CD14-positive monocyte (primary cell): ENCODE measurements around the gene ADGRG1. TPM values are rescaled to one million over a fixed set of nuclear protein-coding genes. Genes with fewer than 3 reads are reported as not detected.

Source experiments
- DNase-seq, 3 donors: peaks; one replicate each; pipeline ENCODE4 v3.0.0-alpha.2; 2011 to 2022
- H2AFZ ChIP-seq: 2 replicates; pipeline ENCODE4 v1.6.0; 2012; ENCODE audit warnings: mild to moderate bottlenecking, low read depth, low read length, inconsistent platforms; ENCODE audit not compliant: insufficient read depth, poor library complexity, severe bottlenecking
- H3K27ac ChIP-seq, 2 donors: 1 replicate in 1 of 2; 2 replicates in 1 of 2; pipeline ENCODE4 v1.5.1; 2012 to 2013; ENCODE audit warnings: low read length in 2 of 2, control low read depth in 1 of 2, inconsistent platforms in 1 of 2, low read depth in 1 of 2, mild to moderate bottlenecking in 1 of 2
- H3K27me3 ChIP-seq, 2 donors: one replicate each; pipeline versions ENCODE4 v1.6.0 to v1.6.1; 2011 to 2013; ENCODE audit warnings: low read length in 2 of 2; ENCODE audit not compliant: control insufficient read depth in 2 of 2, insufficient read depth in 2 of 2
- H3K36me3 ChIP-seq, 2 donors: replicated peaks in 1 of 2; 1 replicate in 1 of 2; 2 replicates in 1 of 2; pipeline versions ENCODE4 v1.5.1 to v1.6.1; 2012 to 2013; ENCODE audit warnings: low read length in 2 of 2, control low read depth in 1 of 2, inconsistent platforms in 1 of 2, mild to moderate bottlenecking in 1 of 2; ENCODE audit not compliant: insufficient read depth in 2 of 2, control insufficient read depth in 1 of 2
- H3K4me1 ChIP-seq, 2 donors: 1 replicate in 1 of 2; 2 replicates in 1 of 2; pipeline versions ENCODE4 v1.5.1 to v1.6.1; 2012 to 2013; ENCODE audit warnings: low read length in 2 of 2, control low read depth in 1 of 2, inconsistent platforms in 1 of 2, mild to moderate bottlenecking in 1 of 2, moderate library complexity in 1 of 2; ENCODE audit not compliant: insufficient read depth in 2 of 2, control insufficient read depth in 1 of 2
- H3K4me2 ChIP-seq: replicated peaks from 2 replicates; pipeline ENCODE3; 2012; ENCODE audit warnings: low read length, moderate library complexity, mild to moderate bottlenecking; ENCODE audit not compliant: poor library complexity, severe bottlenecking; ENCODE audit errors: extremely low read depth
- H3K4me3 ChIP-seq, 3 experiments: fragments of 200-600 bp in 1 of 3; sonication (generic) in 1 of 3; replicated peaks in 1 of 3; 1 replicate in 2 of 3; 2 replicates in 1 of 3; pipeline ENCODE4 v1.5.1; 2011 to 2013; ENCODE audit warnings: low read length in 3 of 3, mild to moderate bottlenecking in 3 of 3, control low read depth in 2 of 3, low read depth in 2 of 3, inconsistent platforms in 1 of 3, moderate library complexity in 1 of 3
- H3K79me2 ChIP-seq: 2 replicates; pipeline ENCODE4 v1.6.0; 2012; ENCODE audit warnings: mild to moderate bottlenecking, control low read depth, inconsistent platforms, low read length, moderate library complexity; ENCODE audit not compliant: insufficient read depth
- H3K9ac ChIP-seq: 2 replicates; pipeline ENCODE4 v1.6.0; 2017; ENCODE audit warnings: low read length, mild to moderate bottlenecking; ENCODE audit not compliant: insufficient read depth, poor library complexity, severe bottlenecking
- H3K9me3 ChIP-seq, 2 donors: replicated peaks in 1 of 2; 1 replicate in 1 of 2; 2 replicates in 1 of 2; pipeline versions ENCODE4 v1.5.1 to v1.6.1; 2012 to 2013; ENCODE audit warnings: low read length in 2 of 2, control low read depth in 1 of 2; ENCODE audit not compliant: control insufficient read depth in 1 of 2, insufficient read depth in 1 of 2
- H4K20me1 ChIP-seq: 2 replicates; pipeline ENCODE4 v1.6.0; 2012; ENCODE audit warnings: mild to moderate bottlenecking, low read length, control low read depth, moderate library complexity; ENCODE audit not compliant: insufficient read depth
- H3K27ac Mint-ChIP-seq, 7 donors: one replicate each; pipeline ENCODE4 v1.8.0; 2020; ENCODE audit warnings: mild to moderate bottlenecking in 7 of 7, mixed read lengths in 7 of 7, moderate library complexity in 6 of 7, inconsistent platforms in 2 of 7
- H3K27me3 Mint-ChIP-seq, 3 donors: one replicate each; pipeline ENCODE4 v1.8.0; 2021 to 2022; ENCODE audit warnings: low read depth in 3 of 3, mild to moderate bottlenecking in 3 of 3, mixed read lengths in 3 of 3, moderate library complexity in 3 of 3, inconsistent platforms in 1 of 3
- H3K36me3 Mint-ChIP-seq, 2 donors: one replicate each; pipeline ENCODE4 v1.8.0; 2020; ENCODE audit warnings: mixed read lengths in 2 of 2, inconsistent platforms in 1 of 2, mild to moderate bottlenecking in 1 of 2
- H3K4me1 Mint-ChIP-seq: one replicate; pipeline ENCODE4 v1.8.0; 2020; ENCODE audit warnings: mild to moderate bottlenecking, mixed read lengths
- H3K4me3 Mint-ChIP-seq, 2 donors: one replicate each; pipeline ENCODE4 v1.8.0; 2020; ENCODE audit warnings: mild to moderate bottlenecking in 2 of 2, mixed read lengths in 2 of 2, moderate library complexity in 1 of 2
- H3K9me3 Mint-ChIP-seq, 7 donors: one replicate each; pipeline ENCODE4 v1.8.0; 2020 to 2022; ENCODE audit warnings: mixed read lengths in 7 of 7, mild to moderate bottlenecking in 6 of 7, moderate library complexity in 6 of 7, inconsistent platforms in 2 of 7
- WGBS: methylation state at CpG from one replicate; pipeline ENCODE4 v1.1.5; 2013; ENCODE audit warnings: missing lambda C conversion rate; ENCODE audit not compliant: insufficient coverage; 5-methylcytosine and 5-hydroxymethylcytosine counted together
- intact Hi-C, 2 donors: fragments of 100-400 bp; cut with micrococcal nuclease; formaldehyde crosslinking; loops; one replicate each; pipeline versions ENCODE4 v1.15.0 to v1.15.1; 2023
- polyA plus RNA-seq, 3 donors: library from polyadenylated mRNA; depleted of rRNA in 1 of 3; unstranded in 2 of 3; stranded (reverse) in 1 of 3; fragments of 300-500 nt in 2 of 3; fragments of >200 nt in 1 of 3; fragmentation: Illumina TruSeq in 2 of 3; gene quantifications; 1 replicate in 2 of 3; 2 replicates in 1 of 3; pipeline ENCODE4 v1.2.3, GENCODE V29; 2012 to 2021
- TF ChIP-seq, protein P1 (sequence below): fragments of 200-600 bp; IDR thresholded peaks from one replicate; pipeline ENCODE4 v1.8.0; 2022; ENCODE audit warnings: antibody characterized with exemption, mild to moderate bottlenecking

Gene ADGRG1
- polyA plus RNA-seq, 3 donors = 0.07 to 0.39 (median 0.08) TPM

DNA sequence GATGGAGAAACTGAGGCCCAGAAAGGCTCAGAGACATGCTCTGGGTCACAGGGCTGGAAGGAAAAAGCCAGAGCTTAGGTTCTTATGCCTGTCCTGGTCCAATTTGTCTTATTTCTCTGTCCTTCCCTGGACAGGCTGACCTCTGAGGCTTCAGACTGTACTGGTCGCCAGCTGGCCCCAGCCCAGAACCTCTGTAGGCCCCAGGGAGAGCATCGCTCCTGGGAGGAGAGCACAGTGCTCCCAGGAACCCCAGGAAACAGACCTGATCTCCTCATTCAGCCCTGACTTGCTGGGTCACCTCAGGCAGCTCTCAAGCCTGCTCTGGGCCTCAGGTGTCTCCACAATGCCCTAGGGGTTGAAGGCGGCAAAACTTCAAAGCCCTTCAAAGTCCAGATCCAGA, 71.1 kb downstream of the ADGRG1 start:
- no peak overlapping the region for H2AFZ ChIP-seq
- H3K27me3 Mint-ChIP-seq = peaks cover 0 to 2% (median 1%) of the 10 kb centered on the region in 3 donors
- H3K79me2 ChIP-seq = no peaks in the 10 kb centered on the region
- intact Hi-C loops = loop anchor here (5.0 kb wide), 2 partner anchors 33 to 37 kb away; no protein-coding TSS in a partner anchor
- peaks cover 11 to 13% of the 10 kb centered on the region in 2 donors for H3K4me1 ChIP-seq
- H3K4me1 Mint-ChIP-seq = peaks cover 11% of the 10 kb centered on the region
- H3K36me3 Mint-ChIP-seq = no peaks in the 10 kb centered on the region
- H3K36me3 ChIP-seq = no peaks in the 10 kb centered on the region
- WGBS = 93% methylated on average over 3 of the region's 3 CpGs
- no peak overlapping the region for H3K27ac Mint-ChIP-seq
- no peak overlapping the region for H3K9ac ChIP-seq
- no peak overlapping the region for H3K27ac ChIP-seq
- H3K9me3 Mint-ChIP-seq = peaks cover 0 to 3% (median 0%) of the 10 kb centered on the region in 7 donors
- TF ChIP-seq, protein P1, sequence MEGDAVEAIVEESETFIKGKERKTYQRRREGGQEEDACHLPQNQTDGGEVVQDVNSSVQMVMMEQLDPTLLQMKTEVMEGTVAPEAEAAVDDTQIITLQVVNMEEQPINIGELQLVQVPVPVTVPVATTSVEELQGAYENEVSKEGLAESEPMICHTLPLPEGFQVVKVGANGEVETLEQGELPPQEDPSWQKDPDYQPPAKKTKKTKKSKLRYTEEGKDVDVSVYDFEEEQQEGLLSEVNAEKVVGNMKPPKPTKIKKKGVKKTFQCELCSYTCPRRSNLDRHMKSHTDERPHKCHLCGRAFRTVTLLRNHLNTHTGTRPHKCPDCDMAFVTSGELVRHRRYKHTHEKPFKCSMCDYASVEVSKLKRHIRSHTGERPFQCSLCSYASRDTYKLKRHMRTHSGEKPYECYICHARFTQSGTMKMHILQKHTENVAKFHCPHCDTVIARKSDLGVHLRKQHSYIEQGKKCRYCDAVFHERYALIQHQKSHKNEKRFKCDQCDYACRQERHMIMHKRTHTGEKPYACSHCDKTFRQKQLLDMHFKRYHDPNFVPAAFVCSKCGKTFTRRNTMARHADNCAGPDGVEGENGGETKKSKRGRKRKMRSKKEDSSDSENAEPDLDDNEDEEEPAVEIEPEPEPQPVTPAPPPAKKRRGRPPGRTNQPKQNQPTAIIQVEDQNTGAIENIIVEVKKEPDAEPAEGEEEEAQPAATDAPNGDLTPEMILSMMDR = no peak
- H3K4me3 ChIP-seq = no peak overlapping the region
- H4K20me1 ChIP-seq = no peaks in the 10 kb centered on the region
- no peaks in the 10 kb centered on the region for H3K27me3 ChIP-seq
- no peak overlapping the region for H3K4me3 Mint-ChIP-seq
- no peak overlapping the region for H3K4me2 ChIP-seq
- no peak for DNase-seq
- H3K9me3 ChIP-seq = no peaks in the 10 kb centered on the region

DNA sequence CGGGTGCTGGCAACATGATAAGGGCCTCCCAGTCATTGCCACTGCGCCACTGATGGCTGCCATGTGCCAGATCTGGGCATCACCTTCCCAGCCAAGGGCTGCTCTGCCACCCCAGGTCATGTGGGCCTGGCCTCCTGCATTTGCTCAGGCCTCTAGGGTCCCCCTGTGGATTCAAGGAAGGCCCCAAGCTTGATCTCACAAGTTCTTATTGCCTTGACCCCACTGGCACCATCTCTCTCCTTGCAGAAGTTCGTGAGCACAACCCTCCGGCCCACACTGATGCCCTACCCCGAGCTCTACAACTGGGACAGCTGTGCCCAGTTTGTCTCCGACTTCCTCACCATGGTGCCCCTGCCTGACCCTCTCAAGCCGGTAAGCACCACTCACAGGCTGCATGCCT, 71.5 kb downstream of the ADGRG1 start:
- 100% methylated on average over 4 of the region's 7 CpGs for WGBS
- no peak overlapping the region for H3K27ac Mint-ChIP-seq

More for the DNA sequence above, 71.5 kb downstream of the ADGRG1 start:
- Histone ChIP-seq H4K20me1 (no peaks in the 10 kb centered on the region), H3K4me3 (no peak overlapping the region), H3K27ac (no peak overlapping the region), H3K9me3 (no peaks in the 10 kb centered on the region), H3K79me2 (no peaks in the 10 kb centered on the region), H3K4me2 (no peak overlapping the region), H3K36me3 (no peaks in the 10 kb centered on the region), H3K9ac (no peak overlapping the region), H3K4me1 (peaks cover 8 to 9% of the 10 kb centered on the region in 2 donors), H2AFZ (no peak overlapping the region), H3K27me3 (no peaks in the 10 kb centered on the region)
- TF ChIP-seq, protein P1 = no peak
- intact Hi-C loops = loop anchor here (5.0 kb wide), 2 partner anchors 32 to 38 kb away; no protein-coding TSS in a partner anchor
- peaks cover 7% of the 10 kb centered on the region for H3K4me1 Mint-ChIP-seq
- H3K36me3 Mint-ChIP-seq = no peaks in the 10 kb centered on the region
- H3K4me3 Mint-ChIP-seq = no peak overlapping the region
- H3K9me3 Mint-ChIP-seq = peaks cover 0 to 3% (median 0%) of the 10 kb centered on the region in 7 donors
- no peak for DNase-seq
- peaks cover 0 to 2% (median 1%) of the 10 kb centered on the region in 3 donors for H3K27me3 Mint-ChIP-seq
